Measurements from ENCODE around the gene FAM53B.

DNA sequence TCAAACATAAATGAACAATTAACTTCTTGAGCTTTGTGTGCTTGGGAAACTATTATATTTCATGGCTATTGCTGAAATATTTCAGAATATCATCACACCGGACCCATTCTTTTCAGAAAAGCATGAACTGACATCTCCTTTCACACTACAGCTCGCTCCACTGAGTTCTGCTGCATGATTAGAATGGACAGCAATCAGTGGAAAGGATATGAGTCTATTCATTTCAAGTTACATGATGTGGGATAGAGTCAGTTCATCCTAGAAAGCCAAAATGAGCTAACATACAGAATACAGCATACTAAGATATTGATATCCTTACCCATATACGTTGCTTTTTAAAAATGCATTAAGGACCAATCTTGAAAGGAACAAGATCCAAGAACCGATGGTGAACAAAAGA lies 1.1 kb upstream of the FAM53B start:
- TF ChIP-seq, protein P1, sequence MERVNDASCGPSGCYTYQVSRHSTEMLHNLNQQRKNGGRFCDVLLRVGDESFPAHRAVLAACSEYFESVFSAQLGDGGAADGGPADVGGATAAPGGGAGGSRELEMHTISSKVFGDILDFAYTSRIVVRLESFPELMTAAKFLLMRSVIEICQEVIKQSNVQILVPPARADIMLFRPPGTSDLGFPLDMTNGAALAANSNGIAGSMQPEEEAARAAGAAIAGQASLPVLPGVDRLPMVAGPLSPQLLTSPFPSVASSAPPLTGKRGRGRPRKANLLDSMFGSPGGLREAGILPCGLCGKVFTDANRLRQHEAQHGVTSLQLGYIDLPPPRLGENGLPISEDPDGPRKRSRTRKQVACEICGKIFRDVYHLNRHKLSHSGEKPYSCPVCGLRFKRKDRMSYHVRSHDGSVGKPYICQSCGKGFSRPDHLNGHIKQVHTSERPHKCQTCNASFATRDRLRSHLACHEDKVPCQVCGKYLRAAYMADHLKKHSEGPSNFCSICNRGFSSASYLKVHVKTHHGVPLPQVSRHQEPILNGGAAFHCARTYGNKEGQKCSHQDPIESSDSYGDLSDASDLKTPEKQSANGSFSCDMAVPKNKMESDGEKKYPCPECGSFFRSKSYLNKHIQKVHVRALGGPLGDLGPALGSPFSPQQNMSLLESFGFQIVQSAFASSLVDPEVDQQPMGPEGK (tag by site-specific recombination; IDR thresholded peaks at IDR 0.05), result no peak
- TF ChIP-seq, protein P2, sequence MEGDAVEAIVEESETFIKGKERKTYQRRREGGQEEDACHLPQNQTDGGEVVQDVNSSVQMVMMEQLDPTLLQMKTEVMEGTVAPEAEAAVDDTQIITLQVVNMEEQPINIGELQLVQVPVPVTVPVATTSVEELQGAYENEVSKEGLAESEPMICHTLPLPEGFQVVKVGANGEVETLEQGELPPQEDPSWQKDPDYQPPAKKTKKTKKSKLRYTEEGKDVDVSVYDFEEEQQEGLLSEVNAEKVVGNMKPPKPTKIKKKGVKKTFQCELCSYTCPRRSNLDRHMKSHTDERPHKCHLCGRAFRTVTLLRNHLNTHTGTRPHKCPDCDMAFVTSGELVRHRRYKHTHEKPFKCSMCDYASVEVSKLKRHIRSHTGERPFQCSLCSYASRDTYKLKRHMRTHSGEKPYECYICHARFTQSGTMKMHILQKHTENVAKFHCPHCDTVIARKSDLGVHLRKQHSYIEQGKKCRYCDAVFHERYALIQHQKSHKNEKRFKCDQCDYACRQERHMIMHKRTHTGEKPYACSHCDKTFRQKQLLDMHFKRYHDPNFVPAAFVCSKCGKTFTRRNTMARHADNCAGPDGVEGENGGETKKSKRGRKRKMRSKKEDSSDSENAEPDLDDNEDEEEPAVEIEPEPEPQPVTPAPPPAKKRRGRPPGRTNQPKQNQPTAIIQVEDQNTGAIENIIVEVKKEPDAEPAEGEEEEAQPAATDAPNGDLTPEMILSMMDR (tag by site-specific recombination; IDR thresholded peaks at IDR 0.05), result no peak
- no peak for TF ChIP-seq ZNF140 (tag by site-specific recombination; IDR thresholded peaks at IDR 0.05)
